ENCODE results near the gene GRIN2C. TPM values are rescaled to one million over a fixed set of nuclear protein-coding genes. Genes with fewer than 3 reads are reported as not detected.

GRIN2C gene
- total and polyA plus RNA-seq, 12 donors = 0.42 to 16.4 (median 3.2) TPM

DNA sequence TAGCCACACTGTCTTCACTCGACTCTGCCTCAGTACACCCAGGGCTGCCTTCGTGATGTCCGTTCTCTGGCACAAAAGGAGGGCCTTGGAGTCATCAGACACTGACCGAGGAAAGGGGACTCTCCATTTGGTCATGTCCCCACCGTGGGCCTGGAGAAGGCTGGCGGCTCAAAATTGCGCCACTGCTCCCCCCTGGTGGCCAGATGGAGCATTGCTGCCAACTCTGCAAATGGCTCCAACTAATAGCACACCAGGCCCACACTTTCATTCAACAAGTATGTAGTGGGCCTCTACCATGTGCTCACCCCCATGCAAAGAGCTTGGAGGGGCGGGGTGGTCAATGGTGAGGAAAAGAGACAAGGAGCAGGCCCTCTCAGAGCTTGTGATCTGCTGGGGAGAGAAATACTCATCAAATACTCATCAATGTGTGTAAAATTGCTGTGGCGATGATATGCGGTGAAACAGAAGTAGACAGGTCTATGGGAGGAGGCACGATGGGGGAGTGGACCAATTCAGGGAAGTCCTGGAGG is 5.2 kb upstream of the GRIN2C start:
- Histone ChIP-seq H3K4me1 (replicated peaks in 1 of 2) (peaks cover 37 to 76% of the 10 kb centered on the region in 2 donors), H3K27me3 (no peaks in the 10 kb centered on the region), H3K36me3 (replicated peaks in 1 of 2) (peaks cover 0 to 9% of the 10 kb centered on the region in 2 donors), H3K4me3 (no peak overlapping the region), H3K27ac (peak overlapping the region in 3 of 5 donors; percentile 40 to 64 (median 45)), H3K9me3 (replicated peaks in 1 of 3) (no peaks in the 10 kb centered on the region)
- intact Hi-C loops (cut with DNase I) = loop anchor here (2.0 to 5.0 kb wide), 4 partner anchors 72 to 123 kb away; partner anchors contain the start of gene NHERF1 (in 1 of the 2)
- DNase-seq = peak; percentile 77 to 93 (median 81)
- 18 to 27% (median 19%) methylated on average over 8 to 11 of the region's 11 CpGs for WGBS, 4 donors
- TF ChIP-seq POLR2A (IDR thresholded peaks at IDR 0.05) (no peak), CTCF (IDR thresholded peaks at IDR 0.05) (peak; percentile 92 to 98 (median 96))

DNA sequence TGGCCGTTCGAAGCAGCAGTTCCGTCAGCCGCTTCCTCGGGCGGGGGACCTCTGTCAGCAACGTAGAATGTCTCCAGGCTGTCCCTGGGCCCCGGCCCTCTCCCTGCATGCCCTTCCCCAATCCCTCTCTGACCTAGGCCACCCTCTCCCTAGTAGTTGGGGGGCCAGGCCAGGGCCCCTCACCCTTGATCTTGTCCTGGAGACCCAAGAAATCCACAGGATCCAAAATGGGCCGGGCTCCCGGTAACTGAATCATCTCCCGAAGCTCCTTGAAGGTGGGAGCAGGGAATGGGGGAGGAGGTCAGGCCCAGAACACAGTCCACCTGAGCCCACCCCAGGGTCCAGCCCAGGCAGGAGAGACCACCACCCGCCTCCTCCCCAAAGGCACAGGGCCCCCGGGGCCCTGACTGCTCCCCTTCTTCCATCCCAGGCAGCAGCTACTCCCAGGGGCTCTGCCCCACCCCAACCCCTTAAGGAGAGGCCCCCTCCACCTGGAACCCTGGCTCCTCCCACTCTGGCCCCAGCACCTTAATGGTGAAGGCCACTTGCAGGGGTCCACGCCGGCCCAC is 4.7 kb upstream of the GRIN2C start:
- Histone ChIP-seq H3K9me3 (replicated peaks in 1 of 3) (no peaks in the 10 kb centered on the region), H3K27ac (peak overlapping the region in 3 of 5 donors; percentile 40 to 64 (median 45)), H3K27me3 (no peaks in the 10 kb centered on the region), H3K36me3 (replicated peaks in 1 of 2) (peaks cover 0 to 9% of the 10 kb centered on the region in 2 donors), H3K4me3 (no peak overlapping the region), H3K4me1 (replicated peaks in 1 of 2) (peaks cover 31 to 70% of the 10 kb centered on the region in 2 donors)
- DNase-seq = peak in 1 of 7 donors; percentile 44
- intact Hi-C loops (cut with DNase I) = loop anchor here (2.0 to 5.0 kb wide), 4 partner anchors 72 to 122 kb away; partner anchors contain the start of gene NHERF1 (in 1 of the 2)
- TF ChIP-seq POLR2A (IDR thresholded peaks at IDR 0.05) = no peak
- TF ChIP-seq CTCF (IDR thresholded peaks at IDR 0.05) = no peak
- WGBS, 4 donors = 55 to 69% (median 63%) methylated on average over 10 to 15 of the region's 15 CpGs

- H3K9me3 ChIP-seq (replicated peaks in 1 of 3) = no peaks in the 10 kb centered on the region
- H3K27ac ChIP-seq = peak overlapping the region in 1 of 5 donors; percentile 64
- TF ChIP-seq CTCF (IDR thresholded peaks at IDR 0.05) (no peak), POLR2A (IDR thresholded peaks at IDR 0.05) (no peak)
- no peak overlapping the region for H3K4me3 ChIP-seq
- H3K36me3 ChIP-seq (replicated peaks in 1 of 2) = peaks cover 0 to 9% of the 10 kb centered on the region in 2 donors
- intact Hi-C loops (cut with DNase I) = loop anchor here (2.0 to 5.0 kb wide), 4 partner anchors 71 to 121 kb away; partner anchors contain the start of gene NHERF1 (in 1 of the 2)
- DNase-seq = peak in 1 of 7 donors; percentile 38
- WGBS, 4 donors = 62 to 81% (median 72%) methylated on average over 13 to 25 of the region's 25 CpGs
- peaks cover 24 to 63% of the 10 kb centered on the region in 2 donors for H3K4me1 ChIP-seq (replicated peaks in 1 of 2)
- no peaks in the 10 kb centered on the region for H3K27me3 ChIP-seq
Observed at GRCh38 chr17:74863420-74864296, 4.0 kb upstream of the GRIN2C start.

DNA sequence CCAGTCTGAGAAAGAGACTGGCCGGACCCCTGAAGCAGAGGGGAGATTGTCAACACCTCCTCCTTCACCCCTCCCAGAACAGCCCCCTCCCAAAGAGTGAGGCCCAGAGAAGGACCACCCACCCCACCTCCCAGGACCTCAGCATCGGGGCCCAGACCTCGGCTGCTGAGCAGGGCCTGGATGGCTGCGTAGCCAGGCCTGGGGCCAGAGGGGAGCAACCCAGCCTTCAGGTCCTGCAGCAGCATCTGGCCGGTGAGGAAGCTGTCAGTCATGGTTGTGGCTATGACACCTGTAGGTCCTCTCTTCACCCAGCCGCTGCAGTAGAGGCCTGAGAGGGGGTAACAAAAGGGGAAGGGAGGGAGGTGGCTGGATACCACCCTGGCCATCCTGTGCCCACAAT is 3.2 kb upstream of the GRIN2C start:
- peaks cover 19 to 59% of the 10 kb centered on the region in 2 donors for H3K4me1 ChIP-seq (replicated peaks in 1 of 2)
- no peaks in the 10 kb centered on the region for H3K27me3 ChIP-seq
- H3K4me3 ChIP-seq = no peak overlapping the region
- 60 to 88% (median 66%) methylated on average over 3 to 6 of the region's 6 CpGs for WGBS, 4 donors
- peak overlapping the region in 1 of 5 donors; percentile 10 for H3K27ac ChIP-seq
- intact Hi-C loops (cut with DNase I) = loop anchor here (5.0 kb wide), 3 partner anchors 71 to 121 kb away; partner anchors contain the start of gene NHERF1 (in 1 of the 2)
- H3K9me3 ChIP-seq (replicated peaks in 1 of 3) = no peaks in the 10 kb centered on the region
- TF ChIP-seq CTCF (IDR thresholded peaks at IDR 0.05) (no peak), POLR2A (IDR thresholded peaks at IDR 0.05) (no peak)
- peaks cover 0 to 9% of the 10 kb centered on the region in 2 donors for H3K36me3 ChIP-seq (replicated peaks in 1 of 2)
- no peak for DNase-seq
